Prostate gland (tissue), 2 donors: Measurements from ENCODE around the gene RRP1B.

ENCODE experiments used
- CTCF ChIP-seq, 4 experiments: fragments of 200-600 bp in 2 of 4; fragments of 450-650 bp in 2 of 4; sonication (generic) in 2 of 4; IDR thresholded peaks; 1 replicate in 3 of 4; 2 replicates in 1 of 4; pipeline ENCODE4 v1.5.1; 2016 to 2019; ENCODE audit warnings: antibody characterized with exemption in 4 of 4, mild to moderate bottlenecking in 2 of 4, moderate library complexity in 2 of 4
- POLR2A ChIP-seq: fragments of 450-650 bp; IDR thresholded peaks from one replicate; pipeline ENCODE4 v1.6.1; 2016; ENCODE audit warnings: antibody characterized with exemption, mild to moderate bottlenecking

GRCh38 chr21:43679951-43680350, 20.6 kb downstream of the RRP1B start:
- TF ChIP-seq CTCF (IDR thresholded peaks at IDR 0.05) (no peak), POLR2A (no peak)
